H9 (cell line): Measurements from ENCODE around the gene ASB10. TPM values are rescaled to one million over a fixed set of nuclear protein-coding genes. Genes with fewer than 3 reads are reported as not detected.

Source experiments
- DNase-seq: peaks from one replicate; pipeline ENCODE4 v3.0.0-alpha.2; 2017
- H2AFZ ChIP-seq: one replicate; pipeline ENCODE4 v1.6.1; 2013; ENCODE audit warnings: mild to moderate bottlenecking, low read length, control low read depth, moderate library complexity
- H2AK5ac ChIP-seq: 2 replicates; pipeline ENCODE4 v1.6.1; 2013; ENCODE audit warnings: low read length, control low read depth, mixed read lengths; ENCODE audit not compliant: insufficient read length
- H2BK120ac ChIP-seq: one replicate; pipeline ENCODE4 v1.6.1; 2013; ENCODE audit warnings: low read depth, mild to moderate bottlenecking, low read length, control low read depth, inconsistent platforms; ENCODE audit not compliant: poor library complexity, severe bottlenecking
- H2BK12ac ChIP-seq: 2 replicates; pipeline ENCODE4 v1.6.1; 2013; ENCODE audit warnings: low read length, control low read depth, mixed read lengths, low read depth; ENCODE audit not compliant: insufficient read length
- H2BK15ac ChIP-seq: 2 replicates; pipeline ENCODE4 v1.6.1; 2013; ENCODE audit warnings: low read depth, low read length, control low read depth
- H2BK20ac ChIP-seq: one replicate; pipeline ENCODE4 v1.6.1; 2013; ENCODE audit warnings: low read depth, mild to moderate bottlenecking, low read length, control low read depth, inconsistent platforms; ENCODE audit not compliant: poor library complexity, severe bottlenecking
- H2BK5ac ChIP-seq: 2 replicates; pipeline ENCODE4 v1.6.1; 2013; ENCODE audit warnings: low read length, control low read depth, mixed read lengths; ENCODE audit not compliant: insufficient read length
- H3K14ac ChIP-seq: 2 replicates; pipeline ENCODE4 v1.6.1; 2013; ENCODE audit warnings: low read length, control low read depth; ENCODE audit not compliant: insufficient read depth
- H3K18ac ChIP-seq: 2 replicates; pipeline ENCODE4 v1.6.1; 2013; ENCODE audit warnings: low read depth, mild to moderate bottlenecking, mixed read lengths, low read length, control low read depth; ENCODE audit not compliant: insufficient read length
- H3K23ac ChIP-seq: 2 replicates; pipeline ENCODE4 v1.6.1; 2013; ENCODE audit warnings: low read length, control low read depth, mixed read lengths, low read depth; ENCODE audit not compliant: insufficient read length
- H3K23me2 ChIP-seq: 2 replicates; pipeline ENCODE4 v1.6.1; 2013; ENCODE audit warnings: low read depth, mild to moderate bottlenecking, mixed read lengths, low read length, control low read depth; ENCODE audit not compliant: insufficient read length, poor library complexity, severe bottlenecking
- H3K27ac ChIP-seq: 2 replicates; pipeline ENCODE4 v1.5.1; 2013; ENCODE audit warnings: low read length, control low read depth, mixed read lengths, low read depth; ENCODE audit not compliant: insufficient read length
- H3K27me3 ChIP-seq: 2 replicates; pipeline ENCODE4 v1.6.1; 2013; ENCODE audit warnings: low read length, control low read depth, inconsistent platforms; ENCODE audit not compliant: insufficient read depth
- H3K4ac ChIP-seq: 2 replicates; pipeline ENCODE4 v1.6.1; 2013; ENCODE audit warnings: low read depth, mild to moderate bottlenecking, control low read depth, inconsistent platforms, low read length, moderate library complexity
- H3K4me1 ChIP-seq: 2 replicates; pipeline ENCODE4 v1.6.1; 2013; ENCODE audit warnings: low read length, control low read depth, inconsistent platforms; ENCODE audit not compliant: insufficient read depth
- H3K4me2 ChIP-seq: 2 replicates; pipeline ENCODE4 v1.6.1; 2013; ENCODE audit warnings: low read length, control low read depth, mixed read lengths; ENCODE audit not compliant: insufficient read length, insufficient read depth
- H3K56ac ChIP-seq: 2 replicates; pipeline ENCODE4 v1.6.1; 2013; ENCODE audit warnings: low read depth, mild to moderate bottlenecking, mixed read lengths, low read length, control low read depth; ENCODE audit not compliant: insufficient read length
- H3K79me1 ChIP-seq: 2 replicates; pipeline ENCODE4 v1.6.1; 2013; ENCODE audit warnings: low read depth, mild to moderate bottlenecking, moderate library complexity, low read length, control low read depth, inconsistent platforms; ENCODE audit not compliant: insufficient read depth, poor library complexity, severe bottlenecking
- H3K79me2 ChIP-seq: 2 replicates; pipeline ENCODE4 v1.6.1; 2013; ENCODE audit warnings: low read length, control low read depth, inconsistent platforms; ENCODE audit not compliant: insufficient read depth
- H3K9ac ChIP-seq: 2 replicates; pipeline ENCODE4 v1.6.1; 2013; ENCODE audit warnings: low read length, control low read depth, mixed read lengths; ENCODE audit not compliant: insufficient read length; ENCODE audit errors: extremely low read depth
- H3K9me3 ChIP-seq: one replicate; pipeline ENCODE4 v1.6.1; 2013; ENCODE audit warnings: low read depth, low read length, inconsistent platforms; ENCODE audit not compliant: control insufficient read depth
- H3T11ph ChIP-seq: one replicate; pipeline ENCODE4 v1.6.1; 2013; ENCODE audit warnings: mild to moderate bottlenecking, low read length, control low read depth, inconsistent platforms
- H4K20me1 ChIP-seq: one replicate; pipeline ENCODE4 v1.6.1; 2013; ENCODE audit not compliant: control insufficient read depth, insufficient read length, insufficient read depth
- H4K5ac ChIP-seq: 2 replicates; pipeline ENCODE4 v1.6.1; 2013; ENCODE audit warnings: low read depth, mild to moderate bottlenecking, mixed read lengths, low read length, control low read depth; ENCODE audit not compliant: insufficient read length
- H4K8ac ChIP-seq: replicated peaks from 2 replicates; pipeline ENCODE4 v1.6.1; 2013; ENCODE audit warnings: low read length, control low read depth, mixed read lengths, low read depth; ENCODE audit not compliant: insufficient read length
- H4K91ac ChIP-seq: 2 replicates; pipeline ENCODE4 v1.6.1; 2013; ENCODE audit warnings: low read depth, mild to moderate bottlenecking, moderate library complexity, mixed read lengths, low read length, control low read depth; ENCODE audit not compliant: insufficient read length
- H3K27ac Mint-ChIP-seq, 3 experiments: 2 replicates in 2 of 3; 3 replicates in 1 of 3; pipeline ENCODE4 v1.8.0; 2020 to 2021; ENCODE audit warnings: mixed read lengths in 3 of 3, mild to moderate bottlenecking in 1 of 3, moderate library complexity in 1 of 3
- H3K27me3 Mint-ChIP-seq: 2 replicates; pipeline ENCODE4 v1.8.0; 2021; ENCODE audit warnings: low read depth, mild to moderate bottlenecking, moderate library complexity, mixed read lengths
- H3K36me3 Mint-ChIP-seq, 3 experiments: 2 replicates in 2 of 3; 3 replicates in 1 of 3; pipeline ENCODE4 v1.8.0; 2020 to 2021; ENCODE audit warnings: low read depth in 3 of 3, mixed read lengths in 3 of 3; ENCODE audit not compliant: insufficient read depth in 1 of 3
- H3K4me1 Mint-ChIP-seq, 2 experiments: 2 replicates each; pipeline ENCODE4 v1.8.0; 2020; ENCODE audit warnings: mixed read lengths in 2 of 2
- H3K4me3 Mint-ChIP-seq, 2 experiments: 2 replicates in 1 of 2; 3 replicates in 1 of 2; pipeline ENCODE4 v1.8.0; 2020 to 2021; ENCODE audit warnings: mild to moderate bottlenecking in 2 of 2, mixed read lengths in 2 of 2, moderate library complexity in 1 of 2
- H3K9me3 Mint-ChIP-seq, 2 experiments: 2 replicates in 1 of 2; 3 replicates in 1 of 2; pipeline ENCODE4 v1.8.0; 2020; ENCODE audit warnings: mild to moderate bottlenecking in 2 of 2, mixed read lengths in 2 of 2, moderate library complexity in 1 of 2
- WGBS: extraction: QIAGEN DNeasy Blood & Tissue Kit; methylation state at CpG from one replicate; pipeline ENCODE4 v1.1.7; 2013; ENCODE audit warnings: missing lambda C conversion rate, low lambda C conversion rate, mixed read lengths; ENCODE audit not compliant: insufficient read length; ENCODE audit errors: extremely low coverage; 5-methylcytosine and 5-hydroxymethylcytosine counted together
- total RNA-seq: library from RNA; stranded (reverse); gene quantifications from 2 replicates; pipeline ENCODE4 v1.2.1, GENCODE V29; 2021
- TF ChIP-seq, protein P1 (sequence below): fragments of 200-600 bp; sonication (generic); conservative IDR thresholded peaks from 3 replicates; pipeline ENCODE4 v1.8.0; 2021; ENCODE audit warnings: antibody characterized with exemption, mild to moderate bottlenecking

Gene ASB10
- total RNA-seq, 1 experiment from 2014 or later: not detected

DNA sequence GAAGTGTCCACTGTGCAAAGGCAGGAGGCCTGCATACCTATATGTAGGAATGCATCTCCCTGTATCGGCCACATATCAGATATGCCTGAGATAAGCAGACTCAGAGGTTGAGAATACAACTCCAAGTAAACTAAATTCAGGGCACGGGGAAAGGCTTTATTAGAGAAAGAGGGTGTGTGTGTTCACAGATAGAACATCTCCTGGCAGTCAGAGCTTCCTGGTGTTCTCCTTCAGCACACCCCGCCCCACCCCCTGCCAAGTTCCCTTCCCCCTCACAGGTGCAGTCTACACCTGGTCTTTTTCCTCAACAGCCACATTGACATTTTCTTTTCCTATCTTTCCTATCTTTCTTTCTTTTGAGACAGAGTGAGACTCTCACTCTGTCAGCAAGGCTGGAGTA is 36.7 kb downstream of the ASB10 start:
- no peak overlapping the region; a peak in 1 of 7 replicates for H3K27ac Mint-ChIP-seq
- no peaks in the 10 kb centered on the region for H3K36me3 Mint-ChIP-seq
- no CpG with 5 or more reads among the region's 3 CpGs for WGBS

More for the DNA sequence above, 36.7 kb downstream of the ASB10 start:
- H4K91ac ChIP-seq: no peak overlapping the region
- no peak overlapping the region for H3K18ac ChIP-seq
- no peak overlapping the region for H3K56ac ChIP-seq
- no peaks in the 10 kb centered on the region for H3K9me3 ChIP-seq
- Mint-ChIP-seq H3K27me3 (peaks cover 35% of the 10 kb centered on the region), H3K4me3 (no peak overlapping the region), H3K4me1 (peaks cover 12 to 18% of the 10 kb centered on the region in 2 experiments), H3K9me3 (no peaks in the 10 kb centered on the region)
- no peak for DNase-seq
- H2BK120ac ChIP-seq: no peak overlapping the region
- TF ChIP-seq, protein P1, sequence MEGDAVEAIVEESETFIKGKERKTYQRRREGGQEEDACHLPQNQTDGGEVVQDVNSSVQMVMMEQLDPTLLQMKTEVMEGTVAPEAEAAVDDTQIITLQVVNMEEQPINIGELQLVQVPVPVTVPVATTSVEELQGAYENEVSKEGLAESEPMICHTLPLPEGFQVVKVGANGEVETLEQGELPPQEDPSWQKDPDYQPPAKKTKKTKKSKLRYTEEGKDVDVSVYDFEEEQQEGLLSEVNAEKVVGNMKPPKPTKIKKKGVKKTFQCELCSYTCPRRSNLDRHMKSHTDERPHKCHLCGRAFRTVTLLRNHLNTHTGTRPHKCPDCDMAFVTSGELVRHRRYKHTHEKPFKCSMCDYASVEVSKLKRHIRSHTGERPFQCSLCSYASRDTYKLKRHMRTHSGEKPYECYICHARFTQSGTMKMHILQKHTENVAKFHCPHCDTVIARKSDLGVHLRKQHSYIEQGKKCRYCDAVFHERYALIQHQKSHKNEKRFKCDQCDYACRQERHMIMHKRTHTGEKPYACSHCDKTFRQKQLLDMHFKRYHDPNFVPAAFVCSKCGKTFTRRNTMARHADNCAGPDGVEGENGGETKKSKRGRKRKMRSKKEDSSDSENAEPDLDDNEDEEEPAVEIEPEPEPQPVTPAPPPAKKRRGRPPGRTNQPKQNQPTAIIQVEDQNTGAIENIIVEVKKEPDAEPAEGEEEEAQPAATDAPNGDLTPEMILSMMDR: no peak
- no peak overlapping the region for H3K4me2 ChIP-seq
- H3K4ac ChIP-seq: no peak overlapping the region
- H3K4me1 ChIP-seq: no peaks in the 10 kb centered on the region
- no peaks in the 10 kb centered on the region for H3K79me2 ChIP-seq
- H2BK20ac ChIP-seq: no peak overlapping the region
- H4K20me1 ChIP-seq: no peaks in the 10 kb centered on the region
- H3K27ac ChIP-seq: no peak overlapping the region
- no peak overlapping the region for H2BK15ac ChIP-seq
- H3K23ac ChIP-seq: no peak overlapping the region
- no peak overlapping the region for H4K5ac ChIP-seq
- no peak overlapping the region for H3K9ac ChIP-seq
- no peak overlapping the region for H2BK12ac ChIP-seq
- no peak overlapping the region for H4K8ac ChIP-seq
- no peaks in the 10 kb centered on the region for H3K79me1 ChIP-seq
- no peak overlapping the region for H2BK5ac ChIP-seq
- H2AK5ac ChIP-seq: no peak overlapping the region
- no peak overlapping the region for H3K14ac ChIP-seq
- H3K27me3 ChIP-seq: no peaks in the 10 kb centered on the region; the same call in 1 of the 2 replicates
- H3K23me2 ChIP-seq: no peaks in the 10 kb centered on the region
- H3T11ph ChIP-seq: no peak overlapping the region
- H2AFZ ChIP-seq: no peak overlapping the region
